Neural cell (in vitro differentiated cells): ENCODE results near the gene ADK. TPM values are rescaled to one million over a fixed set of nuclear protein-coding genes. Genes with fewer than 3 reads are reported as not detected.
A peak's percentile ranks its signal among the peaks of the same experiment; 100 is the strongest.

Experiments
- H2AFZ ChIP-seq: fragments of 200-600, 300-800 bp; sonication (generic), shearing (Covaris generic); 2 replicates; pipeline ENCODE4 v1.6.0; 2014; ENCODE audit warnings: low read depth, mild to moderate bottlenecking, antibody characterized with exemption, low read length, moderate library complexity
- H3F3A ChIP-seq: fragments of 200-600 bp; shearing (Covaris generic); 2 replicates; pipeline ENCODE4 v1.6.1; 2016; ENCODE audit warnings: mild to moderate bottlenecking, moderate library complexity, mixed read lengths, antibody characterized with exemption, low read length; ENCODE audit not compliant: insufficient read depth, poor library complexity, severe bottlenecking
- H3K27ac ChIP-seq: fragments of 200-600, 300-800 bp; sonication (generic), shearing (Covaris generic); 2 replicates; pipeline ENCODE4 v1.5.1; 2014; ENCODE audit warnings: mild to moderate bottlenecking, low read length, moderate library complexity
- H3K27me3 ChIP-seq: fragments of 300-800, 200-600 bp; sonication (generic), shearing (Covaris generic); 2 replicates; pipeline ENCODE4 v1.6.0; 2014; ENCODE audit warnings: mild to moderate bottlenecking, low read depth, low read length, moderate library complexity; ENCODE audit not compliant: insufficient read depth
- H3K36me3 ChIP-seq: fragments of 300-800, 200-600 bp; sonication (generic), shearing (Covaris generic); 2 replicates; pipeline ENCODE4 v1.5.1; 2014; ENCODE audit warnings: mild to moderate bottlenecking, antibody characterized with exemption, low read length, moderate library complexity; ENCODE audit not compliant: insufficient read depth
- H3K4me2 ChIP-seq: fragments of 300-800, 200-600 bp; sonication (generic), shearing (Covaris generic); 2 replicates; pipeline ENCODE4 v1.6.0; 2014; ENCODE audit warnings: mild to moderate bottlenecking, low read length
- H3K4me3 ChIP-seq: fragments of 300-800, 200-600 bp; sonication (generic), shearing (Covaris generic); 2 replicates; pipeline ENCODE4 v1.5.1; 2014; ENCODE audit warnings: mild to moderate bottlenecking, low read length, moderate library complexity
- H3K79me2 ChIP-seq: fragments of 200-600 bp; shearing (Covaris generic); replicated peaks from 2 replicates; pipeline ENCODE4 v1.6.0; 2014; ENCODE audit warnings: mild to moderate bottlenecking, low read length, moderate library complexity; ENCODE audit not compliant: insufficient read depth
- H3K9ac ChIP-seq: fragments of 300-800, 200-600 bp; sonication (generic), shearing (Covaris generic); 2 replicates; pipeline ENCODE4 v1.6.1; 2016; ENCODE audit warnings: mild to moderate bottlenecking, low read length, mixed read lengths
- H3K9me2 ChIP-seq: fragments of 200-600 bp; shearing (Covaris generic); 2 replicates; pipeline ENCODE4 v1.6.1; 2016; ENCODE audit warnings: mild to moderate bottlenecking, low read length, mixed read lengths; ENCODE audit not compliant: insufficient read depth
- H3K9me3 ChIP-seq: fragments of 200-600, 300-800 bp; sonication (generic), shearing (Covaris generic); 2 replicates; pipeline ENCODE4 v1.6.1; 2016; ENCODE audit warnings: mild to moderate bottlenecking, mixed run types, low read length, moderate library complexity, mixed read lengths
- H4K20me1 ChIP-seq: fragments of 200-600 bp; shearing (Covaris generic); 2 replicates; pipeline ENCODE4 v1.6.1; 2016; ENCODE audit warnings: mild to moderate bottlenecking, mixed run types; ENCODE audit not compliant: insufficient read depth
- CTCF ChIP-seq: fragments of 450-650 bp; IDR thresholded peaks from 2 replicates; pipeline ENCODE4 v1.5.1; 2014; ENCODE audit warnings: antibody characterized with exemption, mild to moderate bottlenecking, moderate library complexity; ENCODE audit not compliant: poor library complexity, severe bottlenecking
- EP300 ChIP-seq: fragments of 450-650 bp; conservative IDR thresholded peaks from 2 replicates; pipeline ENCODE4 v1.6.1; 2014; ENCODE audit warnings: antibody characterized with exemption, mild to moderate bottlenecking, moderate library complexity; ENCODE audit not compliant: poor library complexity, severe bottlenecking
- EZH2 ChIP-seq: fragments of 200-600, 300-800 bp; shearing (Covaris generic), sonication (generic); IDR thresholded peaks from 2 replicates; pipeline ENCODE4 v1.6.1; 2014; ENCODE audit warnings: antibody characterized with exemption, low read length, borderline replicate concordance, mild to moderate bottlenecking; ENCODE audit not compliant: insufficient read depth, poor library complexity, severe bottlenecking
- MXI1 ChIP-seq: fragments of 450-650 bp; conservative IDR thresholded peaks from 2 replicates; pipeline ENCODE4 v1.6.1; 2014; ENCODE audit warnings: antibody characterized with exemption, mild to moderate bottlenecking; ENCODE audit not compliant: poor library complexity, severe bottlenecking
- POLR2AphosphoS5 ChIP-seq: IDR thresholded peaks from 2 replicates; pipeline ENCODE4 v1.6.1; 2012
- RAD21 ChIP-seq: fragments of 450-650 bp; conservative IDR thresholded peaks from 2 replicates; pipeline ENCODE4 v1.6.1; 2014; ENCODE audit warnings: antibody characterized with exemption, mild to moderate bottlenecking, moderate library complexity
- REST ChIP-seq: IDR thresholded peaks from 2 replicates; pipeline ENCODE4 v1.6.1; 2012; ENCODE audit warnings: borderline replicate concordance
- SMC3 ChIP-seq: fragments of 450-650 bp; conservative IDR thresholded peaks from 2 replicates; pipeline ENCODE4 v1.6.1; 2014; ENCODE audit warnings: antibody characterized with exemption, mild to moderate bottlenecking, moderate library complexity; ENCODE audit not compliant: poor library complexity
- TAF1 ChIP-seq: IDR thresholded peaks from 2 replicates; pipeline ENCODE4 v1.6.1; 2012; ENCODE audit warnings: low read depth
- polyA plus RNA-seq: library from polyadenylated mRNA; depleted of rRNA; stranded (reverse); fragments of >200 nt; gene quantifications from 2 replicates; pipeline ENCODE4 v1.2.3, GENCODE V29; 2014

Gene ADK
- polyA plus RNA-seq, 1 donor from 2014 or later: 19.5 TPM

- H3K9me2 ChIP-seq: no peaks in the 10 kb centered on the region
- H3K27me3 ChIP-seq: no peaks in the 10 kb centered on the region
- no peaks in the 10 kb centered on the region for H4K20me1 ChIP-seq
- H3K4me3 ChIP-seq: peak overlapping the region; percentile 25
- no peak overlapping the region for H3K9ac ChIP-seq
- no peaks in the 10 kb centered on the region for H3F3A ChIP-seq
- peak overlapping the region; percentile 41 for H3K4me2 ChIP-seq
- peak overlapping the region; percentile 57 for H3K27ac ChIP-seq
- H2AFZ ChIP-seq: no peak overlapping the region
- TF ChIP-seq REST (peak; percentile 69), EP300 (peak; percentile 97), TAF1 (no peak), RAD21 (no peak), EZH2 (no peak), CTCF (no peak), MXI1 (peak; percentile 14), SMC3 (peak; percentile 48), POLR2AphosphoS5 (peak; percentile 96)
- H3K79me2 ChIP-seq: no peaks in the 10 kb centered on the region
- no peaks in the 10 kb centered on the region for H3K36me3 ChIP-seq
- H3K9me3 ChIP-seq: no peaks in the 10 kb centered on the region
These were observed 230.4 kb downstream of the ADK start for GRCh38 chr10:74381291-74381853.

- Histone ChIP-seq H3K9me3 (no peaks in the 10 kb centered on the region), H3K27ac (no peak overlapping the region), H3K9ac (no peak overlapping the region), H4K20me1 (no peaks in the 10 kb centered on the region), H3F3A (no peaks in the 10 kb centered on the region), H3K36me3 (no peaks in the 10 kb centered on the region), H3K27me3 (no peaks in the 10 kb centered on the region), H3K4me2 (no peak overlapping the region), H2AFZ (no peak overlapping the region), H3K9me2 (no peaks in the 10 kb centered on the region), H3K4me3 (no peak overlapping the region), H3K79me2 (no peaks in the 10 kb centered on the region)
- TF ChIP-seq TAF1 (no peak), EP300 (no peak), RAD21 (no peak), EZH2 (no peak), MXI1 (no peak), REST (no peak), POLR2AphosphoS5 (no peak), SMC3 (no peak), CTCF (no peak)
These were observed 231.6 kb downstream of the ADK start for GRCh38 chr10:74382663-74383062.
